Glutamatergic neuron (in vitro differentiated cells): Measurements from ENCODE around the gene NID1. TPM values are rescaled to one million over a fixed set of nuclear protein-coding genes. Genes with fewer than 3 reads are reported as not detected.

Source experiments
- DNase-seq: peaks from one replicate; pipeline ENCODE4 v3.0.0; 2022
- H3K27ac Mint-ChIP-seq: one replicate; pipeline ENCODE4 v1.8.0; 2020; ENCODE audit warnings: mild to moderate bottlenecking, mixed read lengths, inconsistent platforms; ENCODE audit not compliant: unreplicated experiment
- H3K27me3 Mint-ChIP-seq: one replicate; pipeline ENCODE4 v1.8.0; 2020; ENCODE audit warnings: mild to moderate bottlenecking, moderate library complexity, mixed read lengths, inconsistent platforms; ENCODE audit not compliant: unreplicated experiment
- H3K36me3 Mint-ChIP-seq: one replicate; pipeline ENCODE4 v1.8.0; 2020; ENCODE audit warnings: mild to moderate bottlenecking, mixed read lengths, inconsistent platforms; ENCODE audit not compliant: unreplicated experiment
- H3K4me1 Mint-ChIP-seq: one replicate; pipeline ENCODE4 v1.8.0; 2020; ENCODE audit warnings: mild to moderate bottlenecking, low read depth, mixed read lengths, inconsistent platforms; ENCODE audit not compliant: unreplicated experiment
- H3K4me3 Mint-ChIP-seq: one replicate; pipeline ENCODE4 v1.8.0; 2020; ENCODE audit warnings: mild to moderate bottlenecking, mixed read lengths, inconsistent platforms; ENCODE audit not compliant: unreplicated experiment
- H3K9me3 Mint-ChIP-seq: one replicate; pipeline ENCODE4 v1.8.0; 2020; ENCODE audit warnings: mild to moderate bottlenecking, moderate library complexity, mixed read lengths, inconsistent platforms; ENCODE audit not compliant: unreplicated experiment
- total RNA-seq: library from RNA; stranded (reverse); fragmentation: NEBNext Ultra II Directional; extraction: Animal tissue kit (Norgen Biotek cat#: 25700); gene quantifications from one replicate; pipeline ENCODE4 v1.2.1, GENCODE V29; 2021; ENCODE audit not compliant: unreplicated experiment
- TF ChIP-seq, protein P1 (sequence below): fragments of 200-600 bp; sonication (generic); IDR thresholded peaks from one replicate; pipeline ENCODE4 v1.5.0; 2021; ENCODE audit not compliant: partially characterized antibody, unreplicated experiment

NID1 gene
- total RNA-seq, 1 donor from 2014 or later: 1.4 TPM

DNA sequence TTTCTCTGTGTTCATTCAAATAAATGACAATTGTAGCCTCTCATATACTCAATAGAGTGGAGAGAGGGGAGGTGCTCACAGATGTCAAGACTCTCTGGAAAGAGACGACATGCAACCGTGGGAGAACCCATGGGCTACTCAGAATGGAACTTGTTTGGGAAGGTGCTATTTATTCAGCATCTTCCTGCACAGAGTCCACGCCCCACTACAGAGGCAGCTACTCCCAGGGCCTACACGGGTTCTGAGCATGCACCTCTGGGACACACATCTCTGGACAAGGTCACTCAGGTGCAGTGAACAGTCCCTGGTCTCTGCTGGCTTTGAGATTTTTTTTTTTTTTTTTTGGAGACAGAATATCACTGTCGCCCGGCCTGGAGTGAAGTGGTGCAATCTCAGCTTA is 64.1 kb downstream of the NID1 start:
- H3K9me3 Mint-ChIP-seq: no peaks in the 10 kb centered on the region
- no peaks in the 10 kb centered on the region for H3K36me3 Mint-ChIP-seq
- no peak overlapping the region for H3K27ac Mint-ChIP-seq
- H3K27me3 Mint-ChIP-seq: peaks cover 3% of the 10 kb centered on the region
- no peak overlapping the region for H3K4me3 Mint-ChIP-seq
- TF ChIP-seq, protein P1, sequence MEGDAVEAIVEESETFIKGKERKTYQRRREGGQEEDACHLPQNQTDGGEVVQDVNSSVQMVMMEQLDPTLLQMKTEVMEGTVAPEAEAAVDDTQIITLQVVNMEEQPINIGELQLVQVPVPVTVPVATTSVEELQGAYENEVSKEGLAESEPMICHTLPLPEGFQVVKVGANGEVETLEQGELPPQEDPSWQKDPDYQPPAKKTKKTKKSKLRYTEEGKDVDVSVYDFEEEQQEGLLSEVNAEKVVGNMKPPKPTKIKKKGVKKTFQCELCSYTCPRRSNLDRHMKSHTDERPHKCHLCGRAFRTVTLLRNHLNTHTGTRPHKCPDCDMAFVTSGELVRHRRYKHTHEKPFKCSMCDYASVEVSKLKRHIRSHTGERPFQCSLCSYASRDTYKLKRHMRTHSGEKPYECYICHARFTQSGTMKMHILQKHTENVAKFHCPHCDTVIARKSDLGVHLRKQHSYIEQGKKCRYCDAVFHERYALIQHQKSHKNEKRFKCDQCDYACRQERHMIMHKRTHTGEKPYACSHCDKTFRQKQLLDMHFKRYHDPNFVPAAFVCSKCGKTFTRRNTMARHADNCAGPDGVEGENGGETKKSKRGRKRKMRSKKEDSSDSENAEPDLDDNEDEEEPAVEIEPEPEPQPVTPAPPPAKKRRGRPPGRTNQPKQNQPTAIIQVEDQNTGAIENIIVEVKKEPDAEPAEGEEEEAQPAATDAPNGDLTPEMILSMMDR: no peak
- DNase-seq: no peak
- no peaks in the 10 kb centered on the region for H3K4me1 Mint-ChIP-seq

GRCh38 chr1:235999259-235999925 is 65.5 kb downstream of the NID1 start:
- no peaks in the 10 kb centered on the region for H3K4me1 Mint-ChIP-seq
- no peak overlapping the region for H3K27ac Mint-ChIP-seq
- no peak for DNase-seq
- no peak overlapping the region for H3K4me3 Mint-ChIP-seq
- TF ChIP-seq, protein P1: no peak
- peaks cover 3% of the 10 kb centered on the region for H3K27me3 Mint-ChIP-seq
- no peaks in the 10 kb centered on the region for H3K9me3 Mint-ChIP-seq
- no peaks in the 10 kb centered on the region for H3K36me3 Mint-ChIP-seq

GRCh38 chr1:235998812-235999211 is 66.1 kb downstream of the NID1 start:
- Mint-ChIP-seq H3K9me3 (no peaks in the 10 kb centered on the region), H3K27me3 (peaks cover 3% of the 10 kb centered on the region), H3K4me3 (no peak overlapping the region), H3K27ac (no peak overlapping the region), H3K4me1 (no peaks in the 10 kb centered on the region), H3K36me3 (no peaks in the 10 kb centered on the region)
- no peak for DNase-seq
- TF ChIP-seq, protein P1: no peak

DNA sequence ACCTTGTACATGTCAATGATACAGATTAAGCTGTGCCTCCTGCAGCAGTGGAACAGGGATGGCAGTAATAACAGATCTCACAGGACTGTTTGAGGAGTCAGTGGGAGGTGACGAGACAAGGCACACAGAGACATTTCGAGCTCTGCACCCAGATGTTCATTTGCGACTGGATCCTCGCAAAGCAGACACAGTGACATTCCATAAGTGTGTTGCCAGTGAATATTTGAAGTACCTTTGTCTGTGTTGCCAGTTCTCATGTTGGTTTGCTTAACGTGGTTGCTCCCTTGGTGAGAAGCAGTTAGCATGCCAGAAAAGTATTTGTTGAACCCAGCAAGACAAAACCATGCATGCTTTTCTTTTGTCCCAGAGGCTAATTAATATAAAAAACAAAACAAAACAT is 67.0 kb downstream of the NID1 start:
- no peaks in the 10 kb centered on the region for H3K4me1 Mint-ChIP-seq
- H3K27ac Mint-ChIP-seq: no peak overlapping the region
- TF ChIP-seq, protein P1: no peak
- H3K9me3 Mint-ChIP-seq: no peaks in the 10 kb centered on the region
- no peaks in the 10 kb centered on the region for H3K36me3 Mint-ChIP-seq
- DNase-seq: no peak
- peaks cover 3% of the 10 kb centered on the region for H3K27me3 Mint-ChIP-seq
- H3K4me3 Mint-ChIP-seq: no peak overlapping the region

GRCh38 chr1:235997049-235997448 is 67.8 kb downstream of the NID1 start:
- TF ChIP-seq, protein P1: no peak
- peaks cover 3% of the 10 kb centered on the region for H3K9me3 Mint-ChIP-seq

More at GRCh38 chr1:235997049-235997448, 67.8 kb downstream of the NID1 start:
- no peaks in the 10 kb centered on the region for H3K4me1 Mint-ChIP-seq
- H3K4me3 Mint-ChIP-seq: no peak overlapping the region
- H3K36me3 Mint-ChIP-seq: peaks cover 6% of the 10 kb centered on the region
- peaks cover 10% of the 10 kb centered on the region for H3K27me3 Mint-ChIP-seq
- DNase-seq: no peak
- H3K27ac Mint-ChIP-seq: no peak overlapping the region
